ENCODE measurements around the gene MAN2B1.

DNA sequence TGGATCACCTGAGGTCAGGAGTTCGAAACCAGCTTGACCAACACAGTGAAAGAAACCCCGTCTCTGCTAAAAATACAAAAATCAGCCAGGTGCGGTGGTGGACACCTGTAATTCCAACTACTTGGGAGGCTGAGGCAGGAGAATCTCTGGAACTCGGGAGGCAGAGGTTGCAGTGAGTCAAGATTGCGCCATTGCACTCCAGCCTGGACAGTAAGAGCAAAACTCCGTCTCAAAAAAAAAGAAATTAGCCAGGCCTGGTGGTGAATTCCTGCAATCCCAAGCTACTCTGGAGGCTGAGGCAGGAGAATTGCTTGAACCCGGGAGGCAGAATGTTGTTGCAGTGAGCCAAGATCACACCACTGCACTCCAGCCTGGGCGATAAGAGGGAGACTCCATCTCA, 42.1 kb upstream of the MAN2B1 start:
- TF ChIP-seq, protein P1, sequence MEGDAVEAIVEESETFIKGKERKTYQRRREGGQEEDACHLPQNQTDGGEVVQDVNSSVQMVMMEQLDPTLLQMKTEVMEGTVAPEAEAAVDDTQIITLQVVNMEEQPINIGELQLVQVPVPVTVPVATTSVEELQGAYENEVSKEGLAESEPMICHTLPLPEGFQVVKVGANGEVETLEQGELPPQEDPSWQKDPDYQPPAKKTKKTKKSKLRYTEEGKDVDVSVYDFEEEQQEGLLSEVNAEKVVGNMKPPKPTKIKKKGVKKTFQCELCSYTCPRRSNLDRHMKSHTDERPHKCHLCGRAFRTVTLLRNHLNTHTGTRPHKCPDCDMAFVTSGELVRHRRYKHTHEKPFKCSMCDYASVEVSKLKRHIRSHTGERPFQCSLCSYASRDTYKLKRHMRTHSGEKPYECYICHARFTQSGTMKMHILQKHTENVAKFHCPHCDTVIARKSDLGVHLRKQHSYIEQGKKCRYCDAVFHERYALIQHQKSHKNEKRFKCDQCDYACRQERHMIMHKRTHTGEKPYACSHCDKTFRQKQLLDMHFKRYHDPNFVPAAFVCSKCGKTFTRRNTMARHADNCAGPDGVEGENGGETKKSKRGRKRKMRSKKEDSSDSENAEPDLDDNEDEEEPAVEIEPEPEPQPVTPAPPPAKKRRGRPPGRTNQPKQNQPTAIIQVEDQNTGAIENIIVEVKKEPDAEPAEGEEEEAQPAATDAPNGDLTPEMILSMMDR (IDR thresholded peaks at IDR 0.05 in 4 of 5, conservative IDR thresholded peaks at IDR 0.05 in 1 of 5): no peak
- no peak for TF ChIP-seq POLR2A (IDR thresholded peaks at IDR 0.05)
